PFSK-1 (cell line): ENCODE data around the gene RGS2.

Experiments used
- FOXP2 ChIP-seq: optimal IDR thresholded peaks from 2 replicates; pipeline ENCODE3; 2011; ENCODE audit warnings: borderline replicate concordance, control low read depth, inconsistent platforms; ENCODE audit not compliant: insufficient read depth; ENCODE audit errors: extremely low read length, extremely low read depth
- POLR2AphosphoS5 ChIP-seq: IDR thresholded peaks from 2 replicates; pipeline ENCODE4 v1.6.1; 2012; ENCODE audit warnings: low read depth, mild to moderate bottlenecking, control low read depth, low read length, moderate library complexity
- SIN3A ChIP-seq: IDR thresholded peaks from 2 replicates; pipeline ENCODE4 v1.6.1; 2012; ENCODE audit warnings: mild to moderate bottlenecking, low read length, moderate library complexity, borderline replicate concordance; ENCODE audit not compliant: insufficient read depth
- TAF1 ChIP-seq: IDR thresholded peaks from 2 replicates; pipeline ENCODE4 v1.6.1; 2012; ENCODE audit warnings: low read length, control low read depth, borderline replicate concordance; ENCODE audit not compliant: insufficient read depth
- TF ChIP-seq, protein P1 (sequence below), 2 experiments: IDR thresholded peaks; 2 replicates each; pipeline versions ENCODE4 v1.6.1 to v1.8.0; 2011 to 2012; ENCODE audit warnings: low read depth in 2 of 2, low read length in 2 of 2, control low read depth in 1 of 2, inconsistent platforms in 1 of 2, mild to moderate bottlenecking in 1 of 2, moderate library complexity in 1 of 2; ENCODE audit not compliant: insufficient read depth in 1 of 2

DNA sequence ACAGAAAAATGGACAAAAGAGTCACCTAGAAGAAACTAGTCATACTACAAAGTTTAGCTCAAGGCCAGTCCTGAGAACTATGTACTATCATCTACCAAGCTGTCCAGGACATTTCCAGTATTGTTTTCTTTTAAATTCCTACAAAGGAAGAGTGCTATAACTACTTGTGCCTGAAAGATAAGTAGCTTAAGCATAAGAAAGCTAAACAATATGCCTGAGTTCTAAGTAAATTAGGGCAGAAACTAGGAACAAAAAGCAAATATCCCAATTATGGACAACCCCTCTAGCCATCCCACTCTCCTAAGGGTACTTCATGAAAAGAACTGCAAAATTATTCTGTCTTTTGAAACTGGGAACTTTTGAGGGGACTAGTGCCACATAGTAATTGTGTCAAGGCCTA lies 5.3 kb upstream of the RGS2 start:
- no peak for TF ChIP-seq POLR2AphosphoS5
- TF ChIP-seq SIN3A: no peak
- no peak for TF ChIP-seq TAF1
- TF ChIP-seq, protein P1, sequence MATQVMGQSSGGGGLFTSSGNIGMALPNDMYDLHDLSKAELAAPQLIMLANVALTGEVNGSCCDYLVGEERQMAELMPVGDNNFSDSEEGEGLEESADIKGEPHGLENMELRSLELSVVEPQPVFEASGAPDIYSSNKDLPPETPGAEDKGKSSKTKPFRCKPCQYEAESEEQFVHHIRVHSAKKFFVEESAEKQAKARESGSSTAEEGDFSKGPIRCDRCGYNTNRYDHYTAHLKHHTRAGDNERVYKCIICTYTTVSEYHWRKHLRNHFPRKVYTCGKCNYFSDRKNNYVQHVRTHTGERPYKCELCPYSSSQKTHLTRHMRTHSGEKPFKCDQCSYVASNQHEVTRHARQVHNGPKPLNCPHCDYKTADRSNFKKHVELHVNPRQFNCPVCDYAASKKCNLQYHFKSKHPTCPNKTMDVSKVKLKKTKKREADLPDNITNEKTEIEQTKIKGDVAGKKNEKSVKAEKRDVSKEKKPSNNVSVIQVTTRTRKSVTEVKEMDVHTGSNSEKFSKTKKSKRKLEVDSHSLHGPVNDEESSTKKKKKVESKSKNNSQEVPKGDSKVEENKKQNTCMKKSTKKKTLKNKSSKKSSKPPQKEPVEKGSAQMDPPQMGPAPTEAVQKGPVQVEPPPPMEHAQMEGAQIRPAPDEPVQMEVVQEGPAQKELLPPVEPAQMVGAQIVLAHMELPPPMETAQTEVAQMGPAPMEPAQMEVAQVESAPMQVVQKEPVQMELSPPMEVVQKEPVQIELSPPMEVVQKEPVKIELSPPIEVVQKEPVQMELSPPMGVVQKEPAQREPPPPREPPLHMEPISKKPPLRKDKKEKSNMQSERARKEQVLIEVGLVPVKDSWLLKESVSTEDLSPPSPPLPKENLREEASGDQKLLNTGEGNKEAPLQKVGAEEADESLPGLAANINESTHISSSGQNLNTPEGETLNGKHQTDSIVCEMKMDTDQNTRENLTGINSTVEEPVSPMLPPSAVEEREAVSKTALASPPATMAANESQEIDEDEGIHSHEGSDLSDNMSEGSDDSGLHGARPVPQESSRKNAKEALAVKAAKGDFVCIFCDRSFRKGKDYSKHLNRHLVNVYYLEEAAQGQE (IDR thresholded peaks at IDR 0.05; ENCODE audit: insufficient read depth in 1 of 2, low read depth in 2 of 2, low read length in 2 of 2): no peak
- TF ChIP-seq FOXP2: no peak
